A549 (cell line): ENCODE results near the gene DOCK10. TPM values are rescaled to one million over a fixed set of nuclear protein-coding genes. Genes with fewer than 3 reads are reported as not detected.
A peak's percentile ranks its signal among the peaks of the same experiment; 100 is the strongest.

Experiments used
- ATAC-seq, 2 experiments: fragments of 200-7000 bp in 1 of 2; fragments of >200 bp in 1 of 2; cut with Nextera tagmentation in 1 of 2; cut with Tn5 transposase in 1 of 2; 3 replicates each; pipeline versions ENCODE4 v1.8.0 to v1.9.1; 2018 to 2020; ENCODE audit warnings: mild to moderate bottlenecking in 1 of 2, moderate library complexity in 1 of 2
- CTCF ChIA-PET: fragments of 300-600 bp; sonication (Branson Sonifier 250); formaldehyde crosslinking; extraction: SDS; loops from one replicate; lab custom pipeline; 2021; ENCODE audit warnings: antibody characterized with exemption, inconsistent platforms; lab: Yijun Ruan, JAX
- POLR2A ChIA-PET: fragments of 350-600 bp; formaldehyde crosslinking; extraction: SDS; loops from one replicate; lab custom pipeline; 2021; ENCODE audit warnings: antibody characterized with exemption, inconsistent platforms; lab: Yijun Ruan, JAX
- DNase-seq, 2 experiments: peaks; one replicate each; pipeline versions ENCODE4 v3.0.0 to v3.0.0-alpha.2; 2011 to 2016; ENCODE audit warnings: low read depth in 1 of 2, low spot score in 1 of 2
- FAIRE-seq: peaks from 2 replicates; lab custom pipeline; 2011; peaks lifted over from hg19 to GRCh38; lab: Jason Lieb, UNC
- H3K27ac ChIP-seq, 2 experiments: fragments of >200 bp; sonication (Bioruptor Twin); formaldehyde crosslinking; 3 replicates each; pipeline ENCODE4 v1.5.1; 2016 to 2017
- H3K4me1 ChIP-seq: fragments of >200 bp; sonication (Bioruptor Twin); formaldehyde crosslinking; 3 replicates; pipeline ENCODE4 v1.6.1; 2016
- H3K4me2 ChIP-seq: fragments of >200 bp; sonication (Bioruptor Twin); formaldehyde crosslinking; 3 replicates; pipeline ENCODE4 v1.6.1; 2016
- H3K4me3 ChIP-seq: fragments of >200 bp; sonication (Bioruptor Twin); formaldehyde crosslinking; 3 replicates; pipeline ENCODE4 v1.5.1; 2016
- H3K9me3 ChIP-seq: fragments of >200 bp; sonication (Bioruptor Twin); formaldehyde crosslinking; 3 replicates; pipeline ENCODE4 v1.6.1; 2016
- CBX8 ChIP-seq: fragments of 200-600 bp; sonication (generic); IDR thresholded peaks from 2 replicates; pipeline ENCODE4 v1.6.1; 2016
- EHF ChIP-seq: fragments of 250-450 bp; sonication (Bioruptor Pico); IDR thresholded peaks from 2 replicates; pipeline ENCODE4 v1.5.0; 2020; ENCODE audit warnings: mild to moderate bottlenecking
- EHMT2 ChIP-seq: fragments of 200-600 bp; sonication (generic); IDR thresholded peaks from 2 replicates; pipeline ENCODE4 v1.6.1; 2016; ENCODE audit warnings: antibody characterized with exemption, low read depth, mild to moderate bottlenecking, moderate library complexity
- EP300 ChIP-seq, 2 experiments: fragments of >200 bp; sonication (Bioruptor Twin); formaldehyde crosslinking; IDR thresholded peaks; 2 replicates in 1 of 2; 3 replicates in 1 of 2; pipeline ENCODE4 v1.6.1; 2016 to 2017
- FOSL2 ChIP-seq, 2 experiments: fragments of 450-650 bp in 1 of 2; fragments of >200 bp in 1 of 2; sonication (Bioruptor Twin) in 1 of 2; formaldehyde crosslinking; IDR thresholded peaks; 2 replicates each; pipeline versions ENCODE4 v1.5.0 to v1.6.1; 2016 to 2020; ENCODE audit warnings: mild to moderate bottlenecking in 1 of 2, moderate library complexity in 1 of 2
- FOXS1 ChIP-seq: fragments of 250-450 bp; sonication (Bioruptor Pico); IDR thresholded peaks from 2 replicates; pipeline ENCODE4 v1.5.0; 2020; ENCODE audit warnings: mild to moderate bottlenecking, moderate library complexity
- GATA3 ChIP-seq: IDR thresholded peaks from 2 replicates; pipeline ENCODE4 v1.6.1; 2012; ENCODE audit warnings: borderline replicate concordance
- JUNB ChIP-seq: fragments of >200 bp; sonication (Bioruptor Twin); formaldehyde crosslinking; IDR thresholded peaks from 2 replicates; pipeline ENCODE4 v1.6.1; 2016
- KDM1A ChIP-seq: fragments of 200-600 bp; sonication (generic); IDR thresholded peaks from 2 replicates; pipeline ENCODE4 v1.6.1; 2016; ENCODE audit warnings: low read depth, mild to moderate bottlenecking
- MAFK ChIP-seq: fragments of 450-650 bp; IDR thresholded peaks from 2 replicates; pipeline ENCODE4 v1.6.1; 2014; ENCODE audit not compliant: partially characterized antibody
- MAZ ChIP-seq: fragments of 150-350 bp; IDR thresholded peaks from 2 replicates; pipeline ENCODE4 v1.6.1; 2014; ENCODE audit warnings: antibody characterized with exemption, low read depth, low read length, borderline replicate concordance
- MYC ChIP-seq: IDR thresholded peaks from 2 replicates; pipeline ENCODE4 v1.6.1; 2012; ENCODE audit warnings: mild to moderate bottlenecking, inconsistent platforms, low read length, improper control_type of control experiment, borderline replicate concordance
- POLR2A ChIP-seq: IDR thresholded peaks from 2 replicates; pipeline ENCODE4 v1.6.1; 2012; ENCODE audit warnings: mild to moderate bottlenecking, low read length
- SMC3 ChIP-seq: fragments of >200 bp; sonication (Bioruptor Twin); formaldehyde crosslinking; IDR thresholded peaks from 3 replicates; pipeline ENCODE4 v1.6.1; 2018; ENCODE audit warnings: inconsistent platforms
- SREBF2 ChIP-seq: fragments of 450-650 bp; IDR thresholded peaks from 2 replicates; pipeline ENCODE4 v1.6.1; 2014; ENCODE audit warnings: mild to moderate bottlenecking, moderate library complexity
- TFCP2L1 ChIP-seq: fragments of 250-450 bp; sonication (Bioruptor Pico); IDR thresholded peaks from 2 replicates; pipeline ENCODE4 v1.5.0; 2021; ENCODE audit warnings: mild to moderate bottlenecking
- WGBS: methylation state at CpG from one replicate; pipeline ENCODE4 v1.1.6; 2017; ENCODE audit errors: missing lambda C conversion rate; 5-methylcytosine and 5-hydroxymethylcytosine counted together
- polyA plus RNA-seq, 4 experiments: library from polyadenylated mRNA; depleted of rRNA in 3 of 4; stranded (reverse); fragments of >200 nt; fragmentation: RNase III in 1 of 4; extraction: RNeasy Plus Mini Kit Qiagen cat#74134 plus additional on column Dnase treatment in 1 of 4; gene quantifications; 2 replicates in 3 of 4; 3 replicates in 1 of 4; pipeline ENCODE4 v1.2.3, GENCODE V29; 2011 to 2017
- TF ChIP-seq, protein P1 (sequence below): IDR thresholded peaks from 2 replicates; pipeline ENCODE4 v1.6.1; 2012; ENCODE audit warnings: low read depth, borderline replicate concordance
- TF ChIP-seq, protein P2 (sequence below): fragments of 250-450 bp; sonication (Bioruptor Pico); IDR thresholded peaks from 2 replicates; pipeline ENCODE4 v1.5.0; 2020; ENCODE audit warnings: low read depth, mild to moderate bottlenecking, moderate library complexity
- TF ChIP-seq, protein P3 (sequence below): fragments of 200-600 bp; sonication (generic); IDR thresholded peaks from 2 replicates; pipeline ENCODE4 v1.6.1; 2016; ENCODE audit warnings: antibody characterized with exemption, mild to moderate bottlenecking, moderate library complexity
- TF ChIP-seq, protein P4 (sequence below): fragments of 250-450 bp; sonication (Bioruptor Pico); IDR thresholded peaks from 2 replicates; pipeline ENCODE4 v1.5.0; 2021; ENCODE audit warnings: mild to moderate bottlenecking, moderate library complexity, borderline replicate concordance
- TF ChIP-seq, protein P5 (sequence below): fragments of >200 bp; sonication (Bioruptor Twin); formaldehyde crosslinking; IDR thresholded peaks from 2 replicates; pipeline ENCODE4 v1.6.1; 2016

The DOCK10 gene
- polyA plus RNA-seq, 2 of the 4 experiments (the other 2 are of a cell fraction): 43.0 to 45.3 TPM

DNA sequence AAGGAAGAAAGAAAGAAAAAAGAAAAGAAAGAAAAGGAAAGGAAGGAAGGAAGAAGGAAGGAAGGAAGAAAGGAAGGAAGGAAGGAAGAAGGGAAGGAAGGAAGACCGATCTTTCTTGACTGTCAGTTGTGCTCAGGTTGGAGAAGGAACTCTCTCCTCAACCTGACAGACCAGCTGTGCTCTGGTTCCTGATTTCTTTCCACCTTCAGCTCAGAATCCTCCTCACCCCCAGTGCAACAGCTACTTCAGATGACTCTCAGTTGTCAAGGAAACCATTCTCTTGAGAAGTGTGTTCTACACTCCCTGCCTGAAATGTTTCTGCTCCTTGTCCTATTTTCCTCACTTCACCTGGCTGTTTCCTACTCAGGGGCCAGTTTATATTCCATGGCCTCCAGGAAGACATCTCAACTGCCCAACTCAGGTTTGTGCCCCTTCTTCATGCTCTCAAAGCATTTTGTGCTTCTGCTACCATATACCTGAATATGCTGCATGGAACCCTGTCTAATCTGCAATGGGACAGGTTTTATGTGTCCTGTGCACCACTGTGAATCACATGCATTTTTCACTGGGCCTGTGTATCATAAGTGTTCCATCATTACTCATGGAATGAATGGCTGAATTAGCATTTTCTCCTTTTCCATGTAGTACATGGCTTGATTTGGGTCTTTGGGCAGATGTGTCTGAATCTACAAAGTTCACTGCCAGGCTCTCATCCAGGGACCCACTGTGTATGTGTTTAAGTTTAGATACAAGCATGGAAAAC, 32.8 kb upstream of the DOCK10 start:
- no peak for ATAC-seq
- Histone ChIP-seq H3K9me3 (no peaks in the 10 kb centered on the region), H3K4me3 (no peak overlapping the region)
- 78% methylated on average over 1 of the region's 1 CpG for WGBS
- CTCF ChIA-PET: no interaction called here
- TF ChIP-seq FOSL2 (IDR thresholded peaks at IDR 0.05) (no peak), FOSL2 (CRISPR knock-in tag; IDR thresholded peaks at IDR 0.05) (no peak), SMC3 (no peak), MAFK (peak; percentile 8)
- TF ChIP-seq, protein P1, sequence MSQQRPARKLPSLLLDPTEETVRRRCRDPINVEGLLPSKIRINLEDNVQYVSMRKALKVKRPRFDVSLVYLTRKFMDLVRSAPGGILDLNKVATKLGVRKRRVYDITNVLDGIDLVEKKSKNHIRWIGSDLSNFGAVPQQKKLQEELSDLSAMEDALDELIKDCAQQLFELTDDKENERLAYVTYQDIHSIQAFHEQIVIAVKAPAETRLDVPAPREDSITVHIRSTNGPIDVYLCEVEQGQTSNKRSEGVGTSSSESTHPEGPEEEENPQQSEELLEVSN: no peak
- TF ChIP-seq, all 56 proteins: peak for 1
- POLR2A ChIA-PET: no interaction called here
- DNase-seq (no peak), FAIRE-seq (no peak)
- H3K4me1 ChIP-seq: no peaks in the 10 kb centered on the region
- H3K27ac ChIP-seq: no peak overlapping the region
- no peak overlapping the region for H3K4me2 ChIP-seq

DNA sequence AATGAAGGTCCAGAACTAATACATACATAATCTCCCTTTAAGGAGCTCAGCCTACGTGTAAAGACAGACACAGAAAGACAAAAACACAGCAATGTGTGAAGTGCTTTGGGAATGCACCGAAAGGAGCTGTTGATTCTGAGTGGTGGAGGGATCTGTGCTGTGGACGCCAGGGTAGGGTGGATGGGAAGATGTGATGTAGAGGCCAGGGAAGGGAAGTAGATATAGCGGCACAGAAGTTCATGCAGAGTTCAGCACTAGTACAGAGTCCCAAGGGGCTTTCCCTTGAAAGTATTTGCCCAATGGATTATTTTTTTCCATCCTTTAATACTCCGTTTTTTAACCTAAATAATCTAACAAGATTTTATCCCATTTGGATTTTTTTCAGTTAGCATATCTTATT, 32.1 kb upstream of the DOCK10 start:
- POLR2A ChIA-PET: no interaction called here
- Histone ChIP-seq H3K4me2 (no peak overlapping the region), H3K4me3 (no peak overlapping the region), H3K9me3 (no peaks in the 10 kb centered on the region), H3K27ac (no peak overlapping the region), H3K4me1 (no peaks in the 10 kb centered on the region)
- TF ChIP-seq, protein P2, sequence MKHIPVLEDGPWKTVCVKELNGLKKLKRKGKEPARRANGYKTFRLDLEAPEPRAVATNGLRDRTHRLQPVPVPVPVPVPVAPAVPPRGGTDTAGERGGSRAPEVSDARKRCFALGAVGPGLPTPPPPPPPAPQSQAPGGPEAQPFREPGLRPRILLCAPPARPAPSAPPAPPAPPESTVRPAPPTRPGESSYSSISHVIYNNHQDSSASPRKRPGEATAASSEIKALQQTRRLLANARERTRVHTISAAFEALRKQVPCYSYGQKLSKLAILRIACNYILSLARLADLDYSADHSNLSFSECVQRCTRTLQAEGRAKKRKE (CRISPR knock-in tag): no peak
- no peak for TF ChIP-seq GATA3
- TF ChIP-seq JUNB: no peak
- no peak for TF ChIP-seq FOXS1 (CRISPR knock-in tag)
- no peak for TF ChIP-seq MAZ
- TF ChIP-seq TFCP2L1 (CRISPR knock-in tag): no peak
- no peak for TF ChIP-seq MYC
- TF ChIP-seq, protein P1: no peak
- TF ChIP-seq, protein P3, sequence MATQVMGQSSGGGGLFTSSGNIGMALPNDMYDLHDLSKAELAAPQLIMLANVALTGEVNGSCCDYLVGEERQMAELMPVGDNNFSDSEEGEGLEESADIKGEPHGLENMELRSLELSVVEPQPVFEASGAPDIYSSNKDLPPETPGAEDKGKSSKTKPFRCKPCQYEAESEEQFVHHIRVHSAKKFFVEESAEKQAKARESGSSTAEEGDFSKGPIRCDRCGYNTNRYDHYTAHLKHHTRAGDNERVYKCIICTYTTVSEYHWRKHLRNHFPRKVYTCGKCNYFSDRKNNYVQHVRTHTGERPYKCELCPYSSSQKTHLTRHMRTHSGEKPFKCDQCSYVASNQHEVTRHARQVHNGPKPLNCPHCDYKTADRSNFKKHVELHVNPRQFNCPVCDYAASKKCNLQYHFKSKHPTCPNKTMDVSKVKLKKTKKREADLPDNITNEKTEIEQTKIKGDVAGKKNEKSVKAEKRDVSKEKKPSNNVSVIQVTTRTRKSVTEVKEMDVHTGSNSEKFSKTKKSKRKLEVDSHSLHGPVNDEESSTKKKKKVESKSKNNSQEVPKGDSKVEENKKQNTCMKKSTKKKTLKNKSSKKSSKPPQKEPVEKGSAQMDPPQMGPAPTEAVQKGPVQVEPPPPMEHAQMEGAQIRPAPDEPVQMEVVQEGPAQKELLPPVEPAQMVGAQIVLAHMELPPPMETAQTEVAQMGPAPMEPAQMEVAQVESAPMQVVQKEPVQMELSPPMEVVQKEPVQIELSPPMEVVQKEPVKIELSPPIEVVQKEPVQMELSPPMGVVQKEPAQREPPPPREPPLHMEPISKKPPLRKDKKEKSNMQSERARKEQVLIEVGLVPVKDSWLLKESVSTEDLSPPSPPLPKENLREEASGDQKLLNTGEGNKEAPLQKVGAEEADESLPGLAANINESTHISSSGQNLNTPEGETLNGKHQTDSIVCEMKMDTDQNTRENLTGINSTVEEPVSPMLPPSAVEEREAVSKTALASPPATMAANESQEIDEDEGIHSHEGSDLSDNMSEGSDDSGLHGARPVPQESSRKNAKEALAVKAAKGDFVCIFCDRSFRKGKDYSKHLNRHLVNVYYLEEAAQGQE: no peak
- TF ChIP-seq EP300 (IDR thresholded peaks at IDR 0.05): no peak
- no peak for TF ChIP-seq SREBF2
- TF ChIP-seq EHF: no peak
- DNase-seq (no peak), FAIRE-seq (no peak), ATAC-seq (no peak)
- WGBS: 78% methylated on average over 5 of the region's 5 CpGs
- CTCF ChIA-PET: no interaction called here

DNA sequence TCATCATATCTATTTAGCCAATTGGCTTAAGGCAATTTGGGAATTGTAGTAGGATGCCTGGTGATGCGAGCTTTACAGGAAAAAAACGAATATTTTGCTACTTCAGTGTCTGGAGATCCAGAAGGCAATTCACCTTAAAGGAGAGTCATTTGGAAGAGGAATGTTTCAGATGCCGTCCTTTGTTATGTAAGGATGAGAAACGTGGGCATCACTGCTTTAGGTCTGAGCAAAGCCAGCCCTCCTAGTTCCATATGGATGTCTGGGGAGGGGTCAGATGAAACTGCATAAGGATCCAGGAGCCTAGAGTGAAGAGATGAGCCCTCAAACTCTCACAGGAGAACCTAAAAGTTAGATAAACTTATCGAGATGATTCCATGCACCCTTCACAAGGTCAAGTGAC, 30.9 kb upstream of the DOCK10 start:
- FAIRE-seq (no peak), DNase-seq (no peak), ATAC-seq (no peak)
- no peak overlapping the region for H3K4me3 ChIP-seq
- no peaks in the 10 kb centered on the region for H3K9me3 ChIP-seq
- H3K4me2 ChIP-seq: no peak overlapping the region
- ChIA-PET CTCF (no interaction called here), POLR2A (no interaction called here)
- H3K27ac ChIP-seq: no peak overlapping the region
- 54% methylated on average over 5 of the region's 5 CpGs for WGBS
- H3K4me1 ChIP-seq: no peaks in the 10 kb centered on the region
- no peak for TF ChIP-seq FOXS1 (CRISPR knock-in tag)
- TF ChIP-seq, protein P3: no peak
- no peak for TF ChIP-seq CBX8
- TF ChIP-seq, protein P4, sequence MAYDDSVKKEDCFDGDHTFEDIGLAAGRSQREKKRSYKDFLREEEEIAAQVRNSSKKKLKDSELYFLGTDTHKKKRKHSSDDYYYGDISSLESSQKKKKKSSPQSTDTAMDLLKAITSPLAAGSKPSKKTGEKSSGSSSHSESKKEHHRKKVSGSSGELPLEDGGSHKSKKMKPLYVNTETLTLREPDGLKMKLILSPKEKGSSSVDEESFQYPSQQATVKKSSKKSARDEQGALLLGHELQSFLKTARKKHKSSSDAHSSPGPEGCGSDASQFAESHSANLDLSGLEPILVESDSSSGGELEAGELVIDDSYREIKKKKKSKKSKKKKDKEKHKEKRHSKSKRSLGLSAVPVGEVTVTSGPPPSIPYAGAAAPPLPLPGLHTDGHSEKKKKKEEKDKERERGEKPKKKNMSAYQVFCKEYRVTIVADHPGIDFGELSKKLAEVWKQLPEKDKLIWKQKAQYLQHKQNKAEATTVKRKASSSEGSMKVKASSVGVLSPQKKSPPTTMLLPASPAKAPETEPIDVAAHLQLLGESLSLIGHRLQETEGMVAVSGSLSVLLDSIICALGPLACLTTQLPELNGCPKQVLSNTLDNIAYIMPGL (CRISPR knock-in tag): no peak
- TF ChIP-seq EP300 (IDR thresholded peaks at IDR 0.05): no peak
- no peak for TF ChIP-seq POLR2A
- no peak for TF ChIP-seq EHMT2
- no peak for TF ChIP-seq TFCP2L1 (CRISPR knock-in tag)
- no peak for TF ChIP-seq KDM1A
- TF ChIP-seq FOSL2 (IDR thresholded peaks at IDR 0.05): no peak
- TF ChIP-seq FOSL2 (CRISPR knock-in tag; IDR thresholded peaks at IDR 0.05): no peak
- TF ChIP-seq, protein P5, sequence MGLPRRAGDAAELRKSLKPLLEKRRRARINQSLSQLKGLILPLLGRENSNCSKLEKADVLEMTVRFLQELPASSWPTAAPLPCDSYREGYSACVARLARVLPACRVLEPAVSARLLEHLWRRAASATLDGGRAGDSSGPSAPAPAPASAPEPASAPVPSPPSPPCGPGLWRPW: no peak
